Endodermal cell (in vitro differentiated cells): ENCODE data around the gene PLCB1. TPM values are rescaled to one million over a fixed set of nuclear protein-coding genes. Genes with fewer than 3 reads are reported as not detected.

Source experiments
- DNase-seq: peaks from one replicate; pipeline ENCODE4 v3.0.0-alpha.2; 2017
- H3K27ac ChIP-seq: 2 replicates; pipeline ENCODE4 v1.5.1; 2013; ENCODE audit warnings: mild to moderate bottlenecking, low read depth, low read length, moderate library complexity
- H3K27me3 ChIP-seq: 2 replicates; pipeline ENCODE4 v1.6.1; 2013; ENCODE audit warnings: mild to moderate bottlenecking, low read length, moderate library complexity; ENCODE audit not compliant: insufficient read depth, control insufficient read depth, poor library complexity, severe bottlenecking
- H3K36me3 ChIP-seq: 2 replicates; pipeline ENCODE4 v1.7.0; 2013; ENCODE audit warnings: mild to moderate bottlenecking, low read length, moderate library complexity; ENCODE audit not compliant: control insufficient read depth, insufficient read depth
- H3K4me1 ChIP-seq: one replicate; pipeline ENCODE4 v1.7.0; 2013; ENCODE audit warnings: low read length; ENCODE audit not compliant: control insufficient read depth, insufficient read depth
- H3K4me3 ChIP-seq: 2 replicates; pipeline ENCODE4 v1.5.1; 2013; ENCODE audit warnings: mild to moderate bottlenecking, low read length, moderate library complexity
- H3K9ac ChIP-seq: 2 replicates; pipeline ENCODE4 v1.6.1; 2013; ENCODE audit warnings: mild to moderate bottlenecking, low read length, moderate library complexity; ENCODE audit not compliant: poor library complexity, severe bottlenecking; ENCODE audit errors: extremely low read depth
- H3K9me3 ChIP-seq: 2 replicates; pipeline ENCODE4 v1.6.1; 2013; ENCODE audit warnings: mild to moderate bottlenecking, low read length, moderate library complexity; ENCODE audit not compliant: control insufficient read depth
- H3K27ac Mint-ChIP-seq: 2 replicates; pipeline ENCODE4 v1.8.0; 2020; ENCODE audit warnings: mixed read lengths
- H3K27me3 Mint-ChIP-seq: 2 replicates; pipeline ENCODE4 v1.8.0; 2021; ENCODE audit warnings: mild to moderate bottlenecking, mixed read lengths; ENCODE audit not compliant: insufficient read depth
- H3K36me3 Mint-ChIP-seq: 2 replicates; pipeline ENCODE4 v1.8.0; 2020; ENCODE audit warnings: low read depth, mixed read lengths
- H3K4me1 Mint-ChIP-seq: 2 replicates; pipeline ENCODE4 v1.8.0; 2020; ENCODE audit warnings: mixed read lengths
- H3K4me3 Mint-ChIP-seq: 2 replicates; pipeline ENCODE4 v1.8.0; 2020; ENCODE audit warnings: mild to moderate bottlenecking, moderate library complexity, mixed read lengths
- H3K9me3 Mint-ChIP-seq: 2 replicates; pipeline ENCODE4 v1.8.0; 2020; ENCODE audit warnings: mild to moderate bottlenecking, mixed read lengths
- CTCF ChIP-seq: fragments of 200-600 bp; sonication (generic); conservative IDR thresholded peaks from 2 replicates; pipeline ENCODE4 v1.5.0; 2021; ENCODE audit warnings: antibody characterized with exemption, mild to moderate bottlenecking
- WGBS, 2 experiments: methylation state at CpG; one replicate each; pipeline versions ENCODE4 v1.1.5 to v1.1.7; 2013; ENCODE audit warnings: missing lambda C conversion rate in 2 of 2, mixed read lengths in 1 of 2; ENCODE audit not compliant: insufficient coverage in 1 of 2, insufficient read length in 1 of 2; 5-methylcytosine and 5-hydroxymethylcytosine counted together
- total RNA-seq, 2 donors: library from RNA; stranded (reverse); fragmentation: NEBNext Ultra II Directional in 1 of 2; extraction: Animal tissue kit (Norgen Biotek cat#: 25700) in 1 of 2; gene quantifications; 2 replicates in 1 of 2; 3 replicates in 1 of 2; pipeline ENCODE4 v1.2.1, GENCODE V29; 2021

Gene PLCB1
- total RNA-seq, 2 donors from 2014 or later, result 15.3 to 16.5 TPM

- no peak overlapping the region for H3K27ac Mint-ChIP-seq
- H3K9me3 Mint-ChIP-seq, result no peaks in the 10 kb centered on the region
- no peak for DNase-seq
- WGBS, 2 experiments, result 92% methylated on average over 3 of the region's 3 CpGs; no CpG with 5 or more reads in 1 of the 2 experiments
- no peak overlapping the region for H3K4me3 Mint-ChIP-seq
- no peak for TF ChIP-seq CTCF
- peaks cover 36% of the 10 kb centered on the region for H3K4me1 Mint-ChIP-seq
- H3K36me3 Mint-ChIP-seq, result no peaks in the 10 kb centered on the region
- no peaks in the 10 kb centered on the region for H3K9me3 ChIP-seq
- no peaks in the 10 kb centered on the region for H3K27me3 Mint-ChIP-seq
- H3K4me3 ChIP-seq, result no peak overlapping the region
- no peaks in the 10 kb centered on the region for H3K36me3 ChIP-seq
- H3K9ac ChIP-seq, result no peak overlapping the region
- H3K27ac ChIP-seq, result no peak overlapping the region
- no peaks in the 10 kb centered on the region for H3K27me3 ChIP-seq
- H3K4me1 ChIP-seq, result peaks cover 22% of the 10 kb centered on the region
Measured at GRCh38 chr20:8670893-8671215, 538.8 kb downstream of the PLCB1 start.

- Mint-ChIP-seq H3K27ac (no peak overlapping the region), H3K9me3 (peaks cover 1% of the 10 kb centered on the region), H3K4me1 (peaks cover 39% of the 10 kb centered on the region), H3K4me3 (no peak overlapping the region), H3K27me3 (no peaks in the 10 kb centered on the region), H3K36me3 (peaks cover 3% of the 10 kb centered on the region)
- H3K4me1 ChIP-seq, result peaks cover 22% of the 10 kb centered on the region
- H3K9ac ChIP-seq, result no peak overlapping the region
- H3K27ac ChIP-seq, result no peak overlapping the region
- no peaks in the 10 kb centered on the region for H3K27me3 ChIP-seq
- no peak for DNase-seq
- H3K4me3 ChIP-seq, result no peak overlapping the region
- 75 to 96% methylated on average over 3 to 7 of the region's 7 CpGs for WGBS, 2 experiments
- TF ChIP-seq CTCF, result no peak
- no peaks in the 10 kb centered on the region for H3K36me3 ChIP-seq
- no peaks in the 10 kb centered on the region for H3K9me3 ChIP-seq
Measured at GRCh38 chr20:8671370-8671961, 539.4 kb downstream of the PLCB1 start.

GRCh38 chr20:8673116-8673515 is 541.0 kb downstream of the PLCB1 start:
- 92 to 93% methylated on average over 2 of the region's 2 CpGs for WGBS, 2 experiments
- TF ChIP-seq CTCF, result no peak
- Histone ChIP-seq H3K27me3 (no peaks in the 10 kb centered on the region), H3K36me3 (no peaks in the 10 kb centered on the region), H3K4me1 (peaks cover 22% of the 10 kb centered on the region), H3K4me3 (no peak overlapping the region), H3K9me3 (peaks cover 8% of the 10 kb centered on the region), H3K9ac (no peak overlapping the region), H3K27ac (no peak overlapping the region)
- Mint-ChIP-seq H3K4me1 (peaks cover 39% of the 10 kb centered on the region), H3K4me3 (no peak overlapping the region), H3K9me3 (peaks cover 5% of the 10 kb centered on the region), H3K36me3 (peaks cover 5% of the 10 kb centered on the region), H3K27me3 (no peaks in the 10 kb centered on the region), H3K27ac (no peak overlapping the region)
- no peak for DNase-seq
